Caco-2 (cell line): ENCODE data around the gene POLR2E. TPM values are rescaled to one million over a fixed set of nuclear protein-coding genes. Genes with fewer than 3 reads are reported as not detected.

Experiments used
- BruUV-seq: library from RNA; stranded (reverse); fragments of 400-500 nt; replicated peaks from 2 replicates; lab custom pipeline; 2021; lab: Mats Ljungman, UMichigan
- CTCF ChIA-PET: fragments of 300-600 bp; sonication (Branson Sonifier 250); formaldehyde crosslinking; loops from one replicate; lab custom pipeline; 2022; ENCODE audit warnings: antibody characterized with exemption; lab: Charles Lee
- POLR2A ChIA-PET: fragments of 300-600 bp; sonication (Branson Sonifier 250); formaldehyde crosslinking; loops from one replicate; lab custom pipeline; 2022; ENCODE audit warnings: antibody characterized with exemption; lab: Charles Lee
- DNase-seq, 2 experiments: peaks; one replicate each; pipeline versions ENCODE4 v3.0.0 to v3.0.0-alpha.2; 2020 to 2022
- H3K27me3 ChIP-seq: replicated peaks from 2 replicates; pipeline ENCODE4 v1.6.0; 2011; ENCODE audit warnings: low read length; ENCODE audit not compliant: control insufficient read depth, insufficient read depth
- H3K36me3 ChIP-seq: 2 replicates; pipeline ENCODE4 v1.5.1; 2011; ENCODE audit warnings: low read length; ENCODE audit not compliant: control insufficient read depth, insufficient read depth
- H3K4me1 ChIP-seq: fragments of 250-450 bp; sonication (Bioruptor Pico); 2 replicates; pipeline ENCODE4 v1.5.1; 2020; ENCODE audit warnings: mild to moderate bottlenecking
- H3K4me3 ChIP-seq: 2 replicates; pipeline ENCODE4 v1.5.1; 2011; ENCODE audit warnings: low read depth, mild to moderate bottlenecking, control low read depth, low read length
- H3K9me3 ChIP-seq: fragments of 250-450 bp; sonication (Bioruptor Pico); 2 replicates; pipeline ENCODE4 v1.5.1; 2020; ENCODE audit warnings: mild to moderate bottlenecking, moderate library complexity
- H3K27ac Mint-ChIP-seq: one replicate; pipeline ENCODE4 v1.8.0; 2022; ENCODE audit warnings: mixed read lengths; ENCODE audit not compliant: unreplicated experiment
- H3K27me3 Mint-ChIP-seq: one replicate; pipeline ENCODE4 v1.8.0; 2022; ENCODE audit warnings: mixed read lengths; ENCODE audit not compliant: insufficient read depth, unreplicated experiment
- H3K36me3 Mint-ChIP-seq: one replicate; pipeline ENCODE4 v1.8.0; 2022; ENCODE audit warnings: mild to moderate bottlenecking, mixed read lengths; ENCODE audit not compliant: insufficient read depth, unreplicated experiment
- H3K4me1 Mint-ChIP-seq: one replicate; pipeline ENCODE4 v1.8.0; 2022; ENCODE audit warnings: low read depth, mixed read lengths; ENCODE audit not compliant: unreplicated experiment
- H3K4me3 Mint-ChIP-seq: one replicate; pipeline ENCODE4 v1.8.0; 2022; ENCODE audit warnings: mild to moderate bottlenecking, moderate library complexity, mixed read lengths; ENCODE audit not compliant: unreplicated experiment
- H3K9me3 Mint-ChIP-seq: one replicate; pipeline ENCODE4 v1.8.0; 2022; ENCODE audit warnings: mixed read lengths; ENCODE audit not compliant: unreplicated experiment
- intact Hi-C: fragments of 100-400 bp; cut with micrococcal nuclease; formaldehyde crosslinking; loops from one replicate; pipeline ENCODE4 v1.10.0; 2022; ENCODE audit not compliant: unreplicated experiment
- total RNA-seq: library from RNA; stranded (reverse); gene quantifications from 2 replicates; pipeline ENCODE4 v1.2.3, GENCODE V29; 2022
- TF ChIP-seq, protein P1 (sequence below), 2 experiments: fragments of 200-600 bp in 1 of 2; IDR thresholded peaks; 1 replicate in 1 of 2; 2 replicates in 1 of 2; pipeline versions ENCODE4 v1.5.1 to v1.8.0; 2011 to 2022; ENCODE audit warnings: antibody characterized with exemption in 1 of 2, control low read depth in 1 of 2, inconsistent platforms in 1 of 2, low read depth in 1 of 2, low read length in 1 of 2, mild to moderate bottlenecking in 1 of 2, moderate library complexity in 1 of 2; ENCODE audit not compliant: insufficient read depth in 1 of 2, severe bottlenecking in 1 of 2, unreplicated experiment in 1 of 2

Gene POLR2E
- total RNA-seq, 1 experiment from 2014 or later = 264 TPM

DNA sequence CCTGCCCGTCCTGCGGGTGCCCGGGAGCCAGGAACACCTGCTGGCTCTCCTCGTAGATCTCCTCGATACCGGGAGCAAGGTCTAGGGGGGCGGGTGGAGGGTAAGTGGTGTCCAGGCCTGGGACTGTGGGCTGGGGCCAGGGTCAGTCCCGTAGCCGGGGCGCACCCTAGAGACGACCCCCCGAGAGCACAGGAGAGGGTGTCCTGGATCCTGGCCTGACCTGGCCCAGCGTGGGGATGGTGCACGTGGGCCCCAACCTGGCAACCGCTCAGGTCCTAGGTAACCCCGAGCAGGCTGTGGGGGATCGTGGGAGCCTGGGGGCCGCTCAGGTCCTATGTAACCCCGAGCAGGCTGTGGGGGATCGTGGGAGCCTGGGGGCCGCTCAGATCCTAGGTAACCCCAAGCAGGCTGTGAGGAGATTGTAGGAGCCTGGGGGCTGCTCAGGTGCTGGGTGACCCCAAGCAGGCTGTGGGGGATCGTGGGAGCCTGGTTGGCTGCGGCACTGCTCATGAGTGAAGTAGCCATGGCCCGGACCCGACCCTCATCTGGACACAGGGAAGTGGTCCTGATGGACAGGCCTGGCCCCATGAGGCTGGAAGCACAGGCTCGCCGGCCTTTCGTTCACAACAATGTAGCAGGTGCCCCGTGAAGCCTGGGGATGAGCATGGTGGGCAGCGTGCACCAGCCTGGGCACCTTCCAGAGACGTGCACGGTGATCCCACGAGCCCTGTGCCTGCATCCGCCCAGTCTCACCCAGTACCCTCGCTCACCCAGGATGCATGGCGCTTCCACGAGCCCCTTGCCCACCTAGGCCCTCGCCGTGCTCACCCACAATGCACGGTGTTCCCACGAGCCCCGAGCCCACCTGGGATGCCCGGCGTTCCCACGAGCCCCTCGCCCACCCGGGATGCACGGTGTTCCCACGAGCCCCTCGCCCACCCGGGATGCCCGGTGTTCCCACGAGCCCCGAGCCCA lies 14.8 kb upstream of the POLR2E start:
- Mint-ChIP-seq H3K9me3 (no peaks in the 10 kb centered on the region), H3K36me3 (peaks cover 61% of the 10 kb centered on the region), H3K27ac (no peak overlapping the region), H3K4me3 (no peak overlapping the region), H3K4me1 (no peaks in the 10 kb centered on the region), H3K27me3 (no peaks in the 10 kb centered on the region)
- BruUV-seq = no TSS peak
- peaks cover 5% of the 10 kb centered on the region; the same call in 1 of the 2 replicates for H3K4me1 ChIP-seq
- no peaks in the 10 kb centered on the region for H3K27me3 ChIP-seq
- H3K9me3 ChIP-seq = no peaks in the 10 kb centered on the region
- H3K36me3 ChIP-seq = peaks cover 1% of the 10 kb centered on the region
- ChIA-PET POLR2A (interaction anchor here (0.5 kb wide), 1 partner anchor 137 kb away, joined by 3 read pairs; no protein-coding TSS in a partner anchor), CTCF (no interaction called here)
- H3K4me3 ChIP-seq = no peak overlapping the region
- intact Hi-C loops = loop anchor here (5.0 to 10.0 kb wide), 2 partner anchors 82 to 85 kb away; partner anchors contain the start of genes CNN2, RNU6-2 and TMEM259
- DNase-seq = no peak
- TF ChIP-seq, protein P1, sequence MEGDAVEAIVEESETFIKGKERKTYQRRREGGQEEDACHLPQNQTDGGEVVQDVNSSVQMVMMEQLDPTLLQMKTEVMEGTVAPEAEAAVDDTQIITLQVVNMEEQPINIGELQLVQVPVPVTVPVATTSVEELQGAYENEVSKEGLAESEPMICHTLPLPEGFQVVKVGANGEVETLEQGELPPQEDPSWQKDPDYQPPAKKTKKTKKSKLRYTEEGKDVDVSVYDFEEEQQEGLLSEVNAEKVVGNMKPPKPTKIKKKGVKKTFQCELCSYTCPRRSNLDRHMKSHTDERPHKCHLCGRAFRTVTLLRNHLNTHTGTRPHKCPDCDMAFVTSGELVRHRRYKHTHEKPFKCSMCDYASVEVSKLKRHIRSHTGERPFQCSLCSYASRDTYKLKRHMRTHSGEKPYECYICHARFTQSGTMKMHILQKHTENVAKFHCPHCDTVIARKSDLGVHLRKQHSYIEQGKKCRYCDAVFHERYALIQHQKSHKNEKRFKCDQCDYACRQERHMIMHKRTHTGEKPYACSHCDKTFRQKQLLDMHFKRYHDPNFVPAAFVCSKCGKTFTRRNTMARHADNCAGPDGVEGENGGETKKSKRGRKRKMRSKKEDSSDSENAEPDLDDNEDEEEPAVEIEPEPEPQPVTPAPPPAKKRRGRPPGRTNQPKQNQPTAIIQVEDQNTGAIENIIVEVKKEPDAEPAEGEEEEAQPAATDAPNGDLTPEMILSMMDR (IDR thresholded peaks at IDR 0.05; ENCODE audit: insufficient read depth in 1 of 2, low read depth in 1 of 2, low read length in 1 of 2, severe bottlenecking in 1 of 2, unreplicated experiment in 1 of 2) = no peak

DNA sequence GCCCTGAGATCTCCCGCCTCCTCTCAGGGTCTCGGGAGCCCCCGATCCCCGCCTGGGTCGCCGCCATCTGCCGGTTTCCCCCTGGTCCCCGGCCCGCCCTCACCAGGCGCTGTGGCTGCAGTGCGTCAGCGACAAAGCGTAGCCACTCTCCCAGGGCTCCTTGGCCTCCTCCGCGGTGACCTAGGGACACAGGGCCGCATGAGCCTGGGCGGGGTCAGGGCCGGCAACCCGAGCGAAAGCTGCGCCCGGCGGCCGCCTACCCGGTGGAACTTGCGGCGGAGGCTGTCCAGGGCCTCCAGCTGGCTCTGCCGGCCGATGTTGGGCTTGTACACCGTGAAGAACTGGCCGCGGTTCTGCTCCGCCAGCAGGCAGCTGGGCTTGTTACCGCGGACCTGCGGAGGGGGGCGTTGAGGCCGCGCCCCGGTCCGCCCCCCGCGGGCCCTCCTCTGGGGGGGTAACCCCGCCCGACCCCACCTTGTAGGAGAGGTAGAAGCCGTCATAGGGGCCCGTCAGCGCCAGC lies 13.9 kb upstream of the POLR2E start:
- H3K9me3 ChIP-seq = no peaks in the 10 kb centered on the region
- no peaks in the 10 kb centered on the region for H3K27me3 Mint-ChIP-seq
- POLR2A ChIA-PET = no interaction called here
- intact Hi-C loops = loop anchor here (10.0 kb wide), 1 partner anchor 84 kb away; the partner anchor contains the start of genes CNN2, RNU6-2 and TMEM259
- no peaks in the 10 kb centered on the region for H3K27me3 ChIP-seq
- no peak overlapping the region for H3K4me3 Mint-ChIP-seq
- no peak for DNase-seq
- H3K36me3 Mint-ChIP-seq = peaks cover 65% of the 10 kb centered on the region
- no TSS peak for BruUV-seq
- H3K4me1 ChIP-seq = peaks cover 5% of the 10 kb centered on the region; the same call in 1 of the 2 replicates
- H3K9me3 Mint-ChIP-seq = no peaks in the 10 kb centered on the region
- H3K4me3 ChIP-seq = no peak overlapping the region
- H3K36me3 ChIP-seq = peaks cover 1% of the 10 kb centered on the region
- no peak overlapping the region for H3K27ac Mint-ChIP-seq
- CTCF ChIA-PET = no interaction called here
- TF ChIP-seq, protein P1 (IDR thresholded peaks at IDR 0.05; ENCODE audit: insufficient read depth in 1 of 2, low read depth in 1 of 2, low read length in 1 of 2, severe bottlenecking in 1 of 2, unreplicated experiment in 1 of 2) = no peak
- no peaks in the 10 kb centered on the region for H3K4me1 Mint-ChIP-seq

DNA sequence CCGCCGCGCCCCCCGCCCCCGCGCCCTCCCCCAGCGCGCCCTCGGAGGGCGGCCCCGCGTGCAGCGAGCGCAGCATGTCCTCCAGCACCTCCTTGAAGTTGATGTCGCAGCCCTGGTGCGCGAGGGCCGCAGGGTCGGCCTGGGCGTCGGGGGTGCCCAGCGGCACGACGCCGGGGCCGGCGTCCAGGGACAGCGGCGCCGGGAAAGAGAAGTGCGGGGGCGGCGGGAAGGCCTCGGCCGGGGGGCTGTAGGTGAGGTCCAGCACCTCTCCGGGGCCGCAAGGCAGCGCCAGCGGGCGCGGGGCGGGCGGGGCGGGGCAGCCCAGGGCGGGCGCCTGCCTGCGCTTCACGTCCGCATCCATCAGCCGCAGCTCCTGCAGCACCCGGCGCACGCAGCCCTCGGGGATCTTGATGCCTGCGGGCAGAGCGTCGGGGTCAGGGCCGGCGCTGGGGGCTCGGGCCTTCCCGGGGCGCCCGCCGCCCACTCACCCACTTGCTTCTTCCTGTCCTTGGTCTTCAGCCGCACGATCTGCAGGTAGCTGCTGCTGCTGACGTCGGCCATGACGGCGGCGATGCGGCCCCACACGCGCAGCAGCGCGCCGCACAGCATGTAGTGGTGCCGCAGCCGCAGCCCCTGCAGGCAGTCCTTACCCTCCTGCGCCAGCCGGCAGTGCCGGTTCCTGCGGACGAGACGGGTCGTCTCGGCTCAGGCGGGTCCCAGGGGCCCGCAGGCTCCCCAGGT lies 13.3 kb upstream of the POLR2E start:
- intact Hi-C loops = loop anchor here (10.0 kb wide), 1 partner anchor 84 kb away; the partner anchor contains the start of genes CNN2, RNU6-2 and TMEM259
- Histone ChIP-seq H3K36me3 (peaks cover 1% of the 10 kb centered on the region), H3K4me1 (0 out of 2 replicates have a peak, but pooled peaks cover under 1% of the 10 kb centered on the region), H3K4me3 (no peak overlapping the region), H3K9me3 (no peaks in the 10 kb centered on the region), H3K27me3 (no peaks in the 10 kb centered on the region)
- ChIA-PET POLR2A (no interaction called here), CTCF (no interaction called here)
- BruUV-seq = no TSS peak
- H3K27ac Mint-ChIP-seq = no peak overlapping the region
- H3K4me3 Mint-ChIP-seq = no peak overlapping the region
- no peaks in the 10 kb centered on the region for H3K9me3 Mint-ChIP-seq
- H3K4me1 Mint-ChIP-seq = no peaks in the 10 kb centered on the region
- DNase-seq = no peak
- no peaks in the 10 kb centered on the region for H3K27me3 Mint-ChIP-seq
- TF ChIP-seq, protein P1 (IDR thresholded peaks at IDR 0.05; ENCODE audit: insufficient read depth in 1 of 2, low read depth in 1 of 2, low read length in 1 of 2, severe bottlenecking in 1 of 2, unreplicated experiment in 1 of 2) = no peak
- peaks cover 67% of the 10 kb centered on the region for H3K36me3 Mint-ChIP-seq
